GM19328 (cell line): ENCODE data around the gene SUB1.

ENCODE experiments used
- ATAC-seq: cut with Tn5 transposase; IDR thresholded peaks from one replicate; pipeline ENCODE4 v1.9.1; 2021; ENCODE audit warnings: mild to moderate bottlenecking, moderate library complexity; ENCODE audit not compliant: unreplicated experiment

SUB1 gene

DNA sequence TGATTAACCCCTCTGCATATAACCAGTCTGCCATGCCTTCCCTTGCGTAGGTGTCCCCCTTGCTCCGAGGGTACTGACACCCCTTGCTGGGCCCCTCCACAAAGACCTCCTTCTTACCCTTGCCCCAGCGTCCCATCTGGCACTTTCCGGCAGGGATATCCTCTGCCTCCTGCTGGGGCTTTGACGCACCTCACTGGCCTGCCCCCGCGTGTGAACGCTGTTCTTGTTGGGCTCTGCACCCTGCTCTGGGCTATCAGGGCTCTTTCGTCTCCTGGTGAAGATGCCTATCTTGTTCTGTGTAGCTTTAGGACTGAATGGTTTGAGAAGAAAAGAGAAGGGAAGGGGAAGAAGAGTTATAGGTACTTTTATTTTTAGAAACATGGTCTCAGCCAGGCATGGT is 53.0 kb downstream of the SUB1 start:
- ATAC-seq, result no peak

GRCh38 chr5:32639943-32640342 is 54.6 kb downstream of the SUB1 start:
- no peak for ATAC-seq

DNA sequence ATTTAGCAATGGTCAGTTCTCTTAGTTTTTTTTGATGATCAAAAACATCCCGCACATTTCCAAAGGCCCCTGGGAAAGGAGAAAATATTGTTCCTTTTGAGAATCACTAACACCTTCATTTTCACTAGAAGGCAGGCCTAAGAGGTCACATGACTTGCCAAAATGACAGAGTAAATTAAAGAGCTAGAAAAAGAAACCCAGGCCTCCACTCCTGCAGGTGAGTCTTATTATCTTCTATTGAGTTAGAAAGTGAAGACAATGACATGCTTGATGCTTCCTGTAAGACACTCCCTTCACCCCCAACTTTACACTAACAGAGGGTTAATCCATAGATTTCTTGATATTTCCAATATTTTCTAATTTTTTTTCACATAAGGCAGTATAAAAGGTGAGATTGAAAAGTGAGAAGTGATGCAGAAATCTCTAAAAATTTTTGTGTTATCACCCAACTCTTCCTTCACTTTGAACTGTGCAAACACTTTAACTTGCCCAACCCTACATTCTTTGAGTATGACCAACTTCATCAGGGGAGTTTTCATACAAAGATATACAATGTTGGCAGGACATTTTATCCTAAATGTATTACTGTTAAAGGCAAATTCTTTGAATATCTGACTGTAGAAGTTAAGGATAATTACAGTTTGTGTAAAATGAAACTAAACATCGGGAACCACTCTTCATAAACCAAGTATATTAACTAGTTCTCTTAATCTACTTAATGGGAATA is 57.1 kb downstream of the SUB1 start:
- no peak for ATAC-seq

DNA sequence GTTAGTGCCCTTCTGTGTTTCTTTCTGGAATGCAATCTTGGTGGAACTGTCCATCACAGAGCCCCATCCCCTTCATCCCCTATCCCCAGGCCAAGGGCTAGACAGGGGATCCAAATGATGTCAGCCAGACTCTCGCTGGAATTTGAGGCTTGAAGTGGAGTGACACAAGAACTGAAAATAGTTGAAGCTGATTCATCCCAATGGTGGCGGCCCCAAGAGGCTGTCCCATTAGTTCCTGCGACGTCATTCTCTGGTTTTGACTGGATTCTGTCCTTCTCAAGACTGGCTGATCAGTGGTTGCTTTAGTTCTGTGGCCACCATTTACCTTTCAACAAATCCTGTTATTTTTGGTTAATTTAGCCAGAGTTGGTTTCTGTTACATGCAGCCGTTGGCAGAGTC is 59.9 kb downstream of the SUB1 start:
- ATAC-seq, result no peak

- ATAC-seq, result no peak
Observed at GRCh38 chr5:32646061-32646969, 61.0 kb downstream of the SUB1 start.

DNA sequence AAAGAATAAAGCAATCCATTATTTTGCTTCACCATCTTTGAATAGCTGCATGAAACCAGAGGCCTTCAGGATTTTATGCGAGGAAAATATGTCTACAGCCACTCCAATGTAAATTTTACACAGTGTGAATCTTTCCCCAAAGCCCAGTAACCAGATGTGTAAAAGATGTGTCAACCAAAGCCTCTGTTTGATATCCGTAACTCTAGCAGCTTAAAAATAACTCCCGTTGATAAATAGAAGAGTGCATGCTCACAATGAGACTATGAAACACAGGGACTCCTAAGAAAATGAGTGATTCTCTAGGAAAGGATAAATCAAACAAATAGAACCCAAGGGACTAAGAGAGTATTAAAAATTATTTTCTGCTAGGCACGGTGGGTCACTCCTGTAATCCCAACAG is 65.7 kb downstream of the SUB1 start:
- no peak for ATAC-seq

DNA sequence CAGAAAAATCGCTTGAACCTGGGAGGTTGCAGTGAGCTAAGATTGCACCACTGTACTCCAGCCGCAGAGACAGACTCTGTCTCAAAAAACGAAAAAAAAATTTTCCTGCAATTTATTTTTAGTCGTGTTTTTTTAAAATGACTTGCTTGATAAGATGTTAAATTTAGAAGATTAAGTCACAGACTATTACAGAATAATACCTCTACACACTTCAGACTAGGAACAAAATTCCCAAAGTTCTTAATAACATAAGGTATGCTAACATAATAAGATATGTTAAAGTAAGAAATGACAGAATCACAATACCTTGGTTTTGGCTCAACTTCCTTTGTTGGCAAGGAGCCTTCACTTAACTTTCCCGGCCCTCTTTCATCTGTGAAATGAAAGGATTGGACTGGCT is 66.3 kb downstream of the SUB1 start:
- no peak for ATAC-seq
